ENCODE results near the gene ZNF574.
"Not testable (repeated sequence)": the region's sequence is repeated elsewhere in the genome, so short reads cannot be mapped to it uniquely, and the experiment has no call there.

The ZNF574 gene, protein sequence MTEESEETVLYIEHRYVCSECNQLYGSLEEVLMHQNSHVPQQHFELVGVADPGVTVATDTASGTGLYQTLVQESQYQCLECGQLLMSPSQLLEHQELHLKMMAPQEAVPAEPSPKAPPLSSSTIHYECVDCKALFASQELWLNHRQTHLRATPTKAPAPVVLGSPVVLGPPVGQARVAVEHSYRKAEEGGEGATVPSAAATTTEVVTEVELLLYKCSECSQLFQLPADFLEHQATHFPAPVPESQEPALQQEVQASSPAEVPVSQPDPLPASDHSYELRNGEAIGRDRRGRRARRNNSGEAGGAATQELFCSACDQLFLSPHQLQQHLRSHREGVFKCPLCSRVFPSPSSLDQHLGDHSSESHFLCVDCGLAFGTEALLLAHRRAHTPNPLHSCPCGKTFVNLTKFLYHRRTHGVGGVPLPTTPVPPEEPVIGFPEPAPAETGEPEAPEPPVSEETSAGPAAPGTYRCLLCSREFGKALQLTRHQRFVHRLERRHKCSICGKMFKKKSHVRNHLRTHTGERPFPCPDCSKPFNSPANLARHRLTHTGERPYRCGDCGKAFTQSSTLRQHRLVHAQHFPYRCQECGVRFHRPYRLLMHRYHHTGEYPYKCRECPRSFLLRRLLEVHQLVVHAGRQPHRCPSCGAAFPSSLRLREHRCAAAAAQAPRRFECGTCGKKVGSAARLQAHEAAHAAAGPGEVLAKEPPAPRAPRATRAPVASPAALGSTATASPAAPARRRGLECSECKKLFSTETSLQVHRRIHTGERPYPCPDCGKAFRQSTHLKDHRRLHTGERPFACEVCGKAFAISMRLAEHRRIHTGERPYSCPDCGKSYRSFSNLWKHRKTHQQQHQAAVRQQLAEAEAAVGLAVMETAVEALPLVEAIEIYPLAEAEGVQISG

GRCh38 chr19:42075616-42076379 lies at the start of gene ZNF574:
Gene ZNF574, plus strand, starts transcription at chr19:42076166. Its CDS starts 2,441 bp downstream, at chr19:42078607.
- peak; percentile 100 for DNase-seq

GRCh38 chr19:42028304-42029216 lies 47.4 kb upstream of the ZNF574 start:
- no peak for DNase-seq

DNA sequence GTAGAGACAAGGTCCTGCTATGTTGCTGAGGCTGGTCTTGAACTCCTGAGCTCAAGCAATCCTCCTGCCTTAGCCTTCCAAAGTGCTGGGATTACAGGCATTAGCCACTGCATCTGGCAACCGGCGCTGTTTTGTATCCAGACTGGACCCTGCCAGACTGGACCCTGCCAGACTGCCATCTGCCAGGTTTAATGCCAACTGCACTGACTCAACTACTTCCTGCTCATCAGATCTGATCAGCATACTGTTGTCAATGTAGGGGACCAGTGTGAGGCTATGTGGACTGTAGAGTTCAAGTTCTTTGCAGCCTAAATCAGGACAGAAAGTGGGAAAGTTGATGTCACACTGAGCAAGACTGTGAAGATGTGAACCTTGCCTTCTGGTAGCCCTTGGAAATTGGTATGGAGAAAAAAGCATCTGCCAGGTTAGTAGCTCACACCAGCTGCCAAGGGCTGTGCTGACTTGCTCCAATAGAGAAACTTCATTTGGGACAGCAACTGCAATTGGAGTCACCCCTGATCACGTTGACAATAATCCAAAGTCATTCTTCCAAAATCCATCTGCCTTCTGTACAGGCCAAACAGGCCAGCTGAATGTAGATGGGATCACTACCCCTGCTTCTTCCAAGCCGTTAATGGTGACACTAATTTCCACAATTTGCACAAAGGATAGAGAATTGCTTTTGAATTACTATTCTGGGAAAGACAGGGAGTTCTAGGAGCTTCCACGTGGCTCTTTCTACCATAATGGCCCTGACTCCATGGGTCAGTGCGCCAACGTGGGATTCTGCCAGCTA lies 45.1 kb upstream of the ZNF574 start:
- peak; percentile 84 for DNase-seq

DNA sequence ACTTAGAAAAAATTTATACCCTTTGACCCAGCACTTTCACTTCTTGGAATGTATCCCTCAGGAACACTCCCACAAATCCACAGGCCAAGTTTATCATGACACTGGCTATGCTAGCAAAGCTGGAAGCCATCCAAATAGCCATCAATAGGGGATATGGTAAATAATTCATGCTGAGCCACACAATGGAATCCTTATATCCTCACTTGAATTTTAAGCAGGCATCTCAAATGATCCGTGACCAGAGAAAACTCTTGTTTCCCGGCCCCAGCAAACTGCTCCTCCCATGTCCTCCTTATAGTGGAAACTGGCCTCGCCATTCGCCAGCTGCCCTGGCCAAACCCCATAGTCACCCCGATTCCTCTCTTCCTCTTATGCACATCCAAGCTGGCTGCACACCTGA lies 43.5 kb upstream of the ZNF574 start:
- peak; percentile 94 for DNase-seq

GRCh38 chr19:42033413-42033812 lies 42.6 kb upstream of the ZNF574 start:
- no peak for DNase-seq

GRCh38 chr19:42034640-42035391 lies 41.1 kb upstream of the ZNF574 start:
- peak; percentile 51 for DNase-seq

- no peak for DNase-seq
Observed at GRCh38 chr19:42037649-42038048, 38.3 kb upstream of the ZNF574 start.

DNA sequence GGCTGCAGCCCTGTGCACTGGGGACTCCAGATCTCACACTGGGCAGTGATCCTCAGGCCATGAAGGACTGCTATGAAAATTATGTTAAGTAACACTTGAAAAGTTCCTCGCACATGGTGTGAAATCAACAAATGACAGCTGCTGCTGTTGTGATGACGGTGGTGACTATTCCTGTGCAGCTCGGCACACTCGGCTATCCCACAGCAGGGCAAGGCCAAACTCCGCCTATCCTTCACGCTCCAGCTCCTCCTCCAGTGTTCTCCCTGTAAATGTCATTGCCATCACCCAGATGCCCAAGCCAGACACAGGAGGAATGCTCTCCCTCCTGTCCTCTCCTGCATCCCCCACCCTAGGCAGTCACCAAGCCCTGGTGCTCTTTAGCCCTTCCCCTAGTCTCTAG lies 37.3 kb upstream of the ZNF574 start:
- DNase-seq: peak; percentile 91

GRCh38 chr19:42040031-42040430 lies 35.9 kb upstream of the ZNF574 start:
- DNase-seq: no peak

DNA sequence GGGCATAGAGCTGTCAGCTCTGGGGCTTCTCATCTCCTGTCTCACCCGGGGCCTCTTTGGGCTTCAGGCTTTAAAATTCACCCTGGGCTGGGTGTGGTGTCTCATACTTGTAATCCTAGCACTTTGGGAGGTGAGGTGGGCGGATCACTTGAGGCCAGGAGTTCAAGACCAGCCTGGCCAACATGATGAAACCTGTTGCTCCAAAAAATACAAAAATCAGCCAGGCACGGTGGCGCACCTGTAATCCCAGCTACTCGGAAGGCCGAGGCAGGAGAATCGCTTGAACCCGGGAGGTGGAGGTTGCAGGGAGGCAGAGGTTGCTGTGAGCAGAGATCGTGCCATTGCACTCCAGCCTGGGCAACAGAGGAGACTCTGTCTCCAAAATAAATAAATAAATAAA lies 35.5 kb upstream of the ZNF574 start:
- not testable (repeated sequence) for DNase-seq

- DNase-seq: peak; percentile 96
Observed at GRCh38 chr19:42042455-42043170, 33.4 kb upstream of the ZNF574 start.

DNA sequence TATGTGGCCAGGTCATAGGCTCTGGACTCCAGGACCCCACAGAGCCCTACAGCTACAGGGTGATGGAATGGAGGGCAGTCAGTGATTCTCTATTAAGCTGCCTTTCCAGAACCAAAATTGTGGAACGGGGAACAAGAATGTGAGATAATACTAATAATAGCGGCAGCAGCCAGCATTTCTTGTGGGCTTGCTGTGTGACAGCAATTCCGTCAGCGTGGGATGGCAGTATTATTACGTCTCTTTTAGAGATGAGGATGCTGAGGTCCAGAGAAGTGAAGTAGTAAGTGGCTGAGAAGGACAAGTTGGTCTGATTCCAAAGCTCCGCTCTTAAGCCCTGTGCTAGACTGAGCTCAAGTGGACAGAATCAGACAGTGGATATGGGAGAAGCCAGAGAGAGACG lies 30.4 kb upstream of the ZNF574 start:
- DNase-seq: no peak

GRCh38 chr19:42048992-42049391 lies 27.0 kb upstream of the ZNF574 start:
- DNase-seq: no peak

- DNase-seq: no peak
Observed at GRCh38 chr19:42051166-42052115, 24.5 kb upstream of the ZNF574 start.

GRCh38 chr19:42052241-42052863 lies 23.6 kb upstream of the ZNF574 start:
- peak; percentile 52 for DNase-seq

GRCh38 chr19:42053037-42053935 lies 22.7 kb upstream of the ZNF574 start:
- no peak for DNase-seq

- no peak for DNase-seq
Observed at GRCh38 chr19:42054205-42054604, 21.8 kb upstream of the ZNF574 start.
